NCI-H460 (cell line): ENCODE results near the gene CHD5. TPM values are rescaled to one million over a fixed set of nuclear protein-coding genes. Genes with fewer than 3 reads are reported as not detected.
A peak's percentile ranks its signal among the peaks of the same experiment; 100 is the strongest.
"Not testable (repeated sequence)": the region's sequence is repeated elsewhere in the genome, so short reads cannot be mapped to it uniquely, and the experiment has no call there.

Experiments used
- DNase-seq: peaks from one replicate; pipeline ENCODE4 v3.0.0-alpha.2; 2016; ENCODE audit warnings: low read depth; ENCODE audit errors: extremely low read depth
- total RNA-seq: library from RNA; depleted of rRNA; stranded (reverse); fragments of >200 nt; shearing (Covaris generic); gene quantifications from 2 replicates; pipeline ENCODE4 v1.2.3, GENCODE V29; 2014

CHD5 gene
- total RNA-seq, 1 experiment from 2014 or later: 0.30 TPM

GRCh38 chr1:6073480-6074053 is 106.6 kb downstream of the CHD5 start:
- no peak for DNase-seq

DNA sequence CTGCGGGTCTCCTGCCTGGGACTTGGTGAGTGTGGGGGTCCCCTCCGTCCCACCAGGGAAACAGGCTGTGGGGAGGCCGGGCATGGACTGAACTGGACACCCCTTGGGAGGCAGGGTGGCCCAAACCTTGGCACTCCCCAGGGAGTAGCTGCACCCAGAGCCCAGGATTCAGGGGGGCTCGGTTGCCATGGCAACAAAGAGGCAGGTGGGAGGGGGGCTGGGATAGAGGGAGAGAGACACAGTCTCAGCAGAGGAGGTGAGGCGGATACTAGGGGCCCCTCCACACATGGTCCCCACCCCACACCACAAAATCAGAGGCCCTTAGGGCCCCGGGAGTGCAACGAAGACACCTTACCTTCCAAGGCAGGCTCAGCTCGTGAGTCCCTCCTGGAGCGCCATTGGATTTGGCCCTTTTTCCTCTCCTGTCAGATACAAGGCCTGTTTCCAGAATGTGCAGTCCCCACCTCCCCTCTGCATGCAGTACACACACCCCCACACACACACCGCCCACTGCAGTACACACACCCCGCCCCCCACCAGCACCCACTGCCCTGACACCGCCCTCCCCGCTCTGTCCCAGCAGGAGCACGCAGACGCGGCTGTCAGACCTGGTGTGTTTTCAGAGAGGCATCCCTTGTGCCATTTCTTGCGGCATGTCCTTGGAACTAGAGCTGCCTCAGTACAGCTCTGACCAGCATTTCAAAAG is 107.2 kb downstream of the CHD5 start:
- no peak for DNase-seq

DNA sequence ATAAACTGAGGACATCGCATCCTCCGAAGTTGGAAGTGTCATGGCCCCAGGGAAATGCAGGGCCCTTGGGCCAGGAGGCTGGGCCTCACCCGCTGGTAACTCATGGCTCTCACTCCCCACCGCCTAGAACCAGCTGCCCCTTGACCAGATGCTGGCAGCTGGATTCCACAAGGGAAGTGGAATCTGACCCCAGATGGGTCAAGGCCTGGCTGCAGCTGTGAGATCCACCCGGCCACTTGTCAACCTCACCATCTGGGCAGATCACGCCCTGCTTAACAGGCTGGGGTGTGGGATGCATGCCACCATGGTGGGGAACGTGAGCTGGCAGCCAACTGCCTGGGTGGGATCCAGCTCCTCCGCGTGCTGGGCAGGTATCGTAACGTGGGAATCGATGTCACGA is 108.9 kb downstream of the CHD5 start:
- no peak for DNase-seq

- DNase-seq: no peak
Observed at GRCh38 chr1:6070450-6070974, 109.6 kb downstream of the CHD5 start.

DNA sequence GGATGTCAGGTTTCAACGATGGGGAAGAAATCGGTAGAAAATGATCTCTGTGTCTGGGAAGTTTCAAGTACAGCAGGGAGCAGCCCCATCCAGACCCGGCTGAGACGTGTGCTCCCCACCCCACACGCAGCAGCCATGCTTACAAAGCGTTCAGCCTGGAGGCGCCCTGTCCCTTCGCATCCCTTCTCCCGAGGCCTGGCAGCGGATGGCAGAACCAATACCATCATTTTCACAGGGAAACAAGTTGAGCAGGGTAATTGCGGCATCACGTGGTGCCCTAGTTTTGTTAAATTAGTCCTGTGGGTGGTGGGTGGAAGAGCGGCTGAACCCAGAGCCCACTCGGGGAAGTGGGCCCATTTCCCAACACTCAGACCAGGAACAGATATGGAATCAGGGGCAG is 110.5 kb downstream of the CHD5 start:
- DNase-seq: no peak

DNA sequence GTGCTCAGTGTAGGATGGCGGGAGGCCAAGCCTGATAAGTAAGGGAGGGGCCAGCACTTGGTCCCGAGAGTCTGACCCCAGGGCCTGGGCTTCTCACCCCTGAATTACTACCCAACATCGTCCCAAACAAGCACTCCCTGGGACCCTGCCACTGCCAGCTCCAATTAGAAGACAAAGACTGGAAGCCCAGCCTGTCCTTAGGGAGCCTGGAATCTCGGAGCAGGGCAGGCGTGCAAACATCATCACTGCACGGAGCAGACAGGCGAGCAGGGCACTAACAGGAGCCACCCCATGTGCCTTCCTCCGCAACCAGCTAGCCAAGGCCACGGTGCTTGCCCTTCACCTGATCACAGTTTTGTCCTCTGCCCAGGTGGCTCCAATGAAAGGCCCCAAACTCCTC is 111.2 kb downstream of the CHD5 start:
- no peak for DNase-seq

- DNase-seq: no peak
Observed at GRCh38 chr1:6068073-6068472, 112.0 kb downstream of the CHD5 start.

DNA sequence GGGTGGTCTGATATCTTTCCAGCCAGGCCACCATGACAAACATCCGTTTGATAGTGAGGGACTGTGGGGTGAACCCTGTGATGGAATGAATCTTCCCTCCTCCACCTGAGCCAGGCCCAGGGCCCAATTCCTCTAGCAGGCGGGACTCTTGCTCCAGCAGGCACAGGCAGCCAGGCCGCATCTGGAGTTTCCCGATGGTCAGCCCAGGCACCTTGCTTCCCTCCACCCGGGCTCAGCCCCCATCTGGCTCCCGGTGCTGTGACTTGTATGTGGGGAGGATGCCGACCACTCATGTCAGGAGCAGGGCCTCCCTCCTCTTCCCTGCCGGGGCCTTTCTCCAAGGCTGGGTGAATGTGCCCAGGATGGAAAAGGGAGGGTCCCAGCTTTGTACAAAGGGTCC is 113.4 kb downstream of the CHD5 start:
- DNase-seq: no peak

GRCh38 chr1:6065093-6065858 is 114.8 kb downstream of the CHD5 start:
- DNase-seq: no peak

GRCh38 chr1:6063532-6064053 is 116.5 kb downstream of the CHD5 start:
- DNase-seq: not testable (repeated sequence)

DNA sequence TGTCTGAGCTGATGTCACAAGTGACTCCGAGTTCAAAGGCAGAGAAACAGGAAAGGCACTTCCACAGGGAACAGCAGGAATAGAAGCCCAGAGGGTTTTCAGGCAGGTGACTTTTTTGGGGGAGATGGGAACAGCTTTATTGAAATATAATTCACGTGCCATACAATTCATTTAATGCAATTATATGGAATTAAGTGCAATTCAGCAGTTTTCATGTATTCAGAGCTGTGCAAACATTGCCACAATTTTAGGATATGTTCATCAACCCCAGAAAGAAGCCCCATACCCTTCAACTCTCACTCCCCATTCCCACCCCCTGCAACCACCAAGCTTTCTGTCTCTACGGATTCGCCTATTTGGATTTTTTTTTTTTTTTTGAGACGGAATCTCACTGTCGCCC is 117.5 kb downstream of the CHD5 start:
- no peak for DNase-seq

GRCh38 chr1:6059866-6060265 is 120.3 kb downstream of the CHD5 start:
- DNase-seq: no peak

- no peak for DNase-seq
Observed at GRCh38 chr1:6057170-6057845, 122.8 kb downstream of the CHD5 start.

DNA sequence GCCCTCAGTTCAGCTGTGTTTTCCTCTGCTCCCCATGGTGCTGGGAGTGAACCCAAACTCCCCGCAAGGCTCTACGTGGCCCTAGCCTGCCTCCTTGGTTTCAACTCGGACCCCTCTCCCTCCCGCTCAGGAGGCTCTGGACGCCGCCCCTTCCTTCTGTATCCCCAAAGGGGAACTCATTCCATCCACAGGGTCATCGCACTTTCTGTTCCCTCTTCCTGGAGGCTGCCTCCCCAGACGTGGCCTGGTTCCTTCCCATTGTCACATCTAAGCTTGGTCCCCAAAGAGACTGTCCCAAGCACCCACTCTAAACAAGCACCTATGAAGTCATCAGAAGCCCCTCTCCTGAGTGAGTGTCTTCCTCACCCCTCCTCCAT is 123.6 kb downstream of the CHD5 start:
- no peak for DNase-seq

DNA sequence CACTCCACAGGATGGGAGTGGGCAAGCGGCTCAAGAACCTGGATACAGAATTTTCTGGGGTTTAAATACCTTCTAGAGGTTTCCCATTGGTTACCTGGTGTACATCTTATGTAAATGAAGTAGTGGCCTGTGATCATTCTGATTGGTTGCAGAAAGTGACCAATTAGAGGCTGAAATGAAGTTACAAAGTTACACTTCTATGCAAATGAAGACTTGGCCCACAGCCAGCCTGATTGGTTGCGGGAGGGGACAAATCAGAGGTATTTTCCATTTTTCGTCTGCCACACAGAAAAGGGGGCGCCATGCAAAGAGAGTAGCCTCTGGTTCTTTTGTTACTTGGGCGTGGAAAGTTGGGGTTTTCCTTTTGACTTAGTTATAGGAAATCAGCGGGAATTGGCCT is 125.5 kb downstream of the CHD5 start:
- no peak for DNase-seq

DNA sequence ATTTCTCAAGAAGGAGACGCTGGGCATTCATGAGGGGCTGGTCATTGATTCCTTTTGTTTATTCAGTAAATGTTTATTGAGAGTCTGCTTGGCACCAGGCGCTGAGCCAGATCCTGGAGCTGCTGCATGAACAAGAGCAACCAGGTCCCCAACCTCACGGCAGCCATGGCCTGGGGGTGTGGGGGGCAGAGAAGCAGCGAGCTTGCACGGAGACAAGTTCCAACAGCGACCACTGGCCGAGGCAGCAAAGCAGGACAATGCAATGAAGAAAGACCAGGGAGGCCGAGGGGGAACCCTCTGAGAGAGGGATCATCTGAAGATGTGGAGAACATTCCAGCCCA is 126.9 kb downstream of the CHD5 start:
- DNase-seq: no peak

DNA sequence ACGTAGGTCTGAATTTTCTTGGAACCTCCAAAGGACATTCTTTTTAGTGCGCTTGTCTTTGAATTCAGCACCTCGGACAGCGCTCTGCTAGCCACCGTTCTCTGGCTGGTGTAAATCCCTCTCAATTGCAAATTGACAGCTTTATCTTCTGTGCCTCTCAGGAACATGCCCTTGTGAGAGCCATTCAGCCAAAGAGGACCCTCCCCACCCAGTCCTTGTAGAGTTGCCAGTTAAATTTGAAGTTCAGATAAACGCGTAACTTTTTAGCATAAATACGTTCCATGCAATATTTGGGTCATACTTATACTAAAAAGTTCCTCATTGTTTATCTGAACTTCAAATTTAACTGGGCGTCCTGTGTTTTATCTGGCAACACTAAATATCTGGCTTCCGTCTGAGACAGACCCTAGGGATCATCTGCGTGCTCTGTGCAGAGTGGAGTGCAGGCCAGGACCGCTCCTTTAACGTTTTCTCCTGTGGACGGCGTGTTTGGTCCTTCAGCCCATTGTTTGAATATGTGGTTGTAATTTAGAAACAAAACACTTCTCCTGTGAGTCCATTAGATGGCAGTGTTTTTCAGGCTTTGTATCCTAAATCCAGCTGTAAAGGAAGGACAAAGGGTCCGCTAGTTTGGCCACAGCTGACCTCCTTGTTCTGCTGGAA is 127.4 kb downstream of the CHD5 start:
- peak; percentile 52 for DNase-seq
